ENCODE measurements around the gene SLC35F3. TPM values are rescaled to one million over a fixed set of nuclear protein-coding genes. Genes with fewer than 3 reads are reported as not detected.

Gene SLC35F3
- total RNA-seq, 3 donors from 2014 or later = 0.13 to 1.7 (median 0.76) TPM

DNA sequence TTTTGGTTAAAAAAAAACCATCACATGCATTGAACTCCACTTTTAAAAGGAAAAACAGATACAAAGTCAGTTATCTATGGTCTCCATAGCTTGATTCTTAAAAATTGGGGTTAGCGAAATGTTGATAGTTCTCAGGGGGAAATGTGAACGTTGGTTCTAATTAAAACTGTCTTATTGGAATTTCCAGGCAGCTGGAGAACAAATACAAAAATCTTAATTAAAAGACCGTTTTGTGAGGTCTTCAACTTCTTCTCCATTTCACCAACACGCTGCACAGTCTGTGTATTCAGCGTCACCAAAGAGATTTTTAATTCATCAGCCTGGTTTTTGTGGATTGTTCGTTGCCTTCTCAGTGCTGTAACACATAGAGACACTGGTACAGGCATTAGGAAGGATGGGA is 369.5 kb downstream of the SLC35F3 start:
- DNase-seq (no peak), ATAC-seq (no peak)
- Mint-ChIP-seq H3K27me3 (ENCODE audit: low read depth) (no peaks in the 10 kb centered on the region), H3K36me3 (ENCODE audit: insufficient read depth) (no peaks in the 10 kb centered on the region), H3K4me3 (no peak overlapping the region), H3K4me1 (ENCODE audit: low read depth) (peaks cover 28% of the 10 kb centered on the region), H3K9me3 (no peaks in the 10 kb centered on the region)

DNA sequence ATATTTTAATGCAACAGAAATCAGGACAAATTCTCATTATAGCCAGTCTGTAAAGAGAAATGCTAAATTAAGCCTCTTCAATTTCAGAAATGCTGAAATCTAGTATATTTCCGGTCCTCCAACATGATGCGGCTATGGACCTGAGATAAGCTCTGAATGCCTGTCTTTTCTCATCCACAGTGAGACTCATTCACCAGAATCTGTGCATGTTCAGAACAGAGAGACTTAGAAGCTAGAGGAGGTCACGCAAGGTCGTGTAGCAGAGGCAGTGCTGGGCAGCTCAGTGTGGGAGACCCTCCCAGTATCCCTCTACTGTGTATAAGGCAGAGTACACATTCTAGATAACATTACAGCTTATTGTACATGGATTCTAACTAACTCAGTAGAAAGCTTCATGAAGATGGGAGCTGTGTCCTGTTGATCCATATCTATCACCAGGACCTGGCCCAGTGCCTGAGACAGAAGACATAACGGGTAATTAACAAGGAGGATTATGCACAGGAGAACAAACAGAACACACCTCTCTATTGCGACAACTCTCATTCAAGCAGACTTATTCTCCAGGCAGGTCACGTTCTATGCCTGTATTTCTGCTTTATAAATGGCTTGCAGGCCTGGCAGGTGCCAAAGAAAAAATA is 371.8 kb downstream of the SLC35F3 start:
- no peaks in the 10 kb centered on the region for H3K9me3 Mint-ChIP-seq
- DNase-seq = no peak
- peaks cover 9% of the 10 kb centered on the region for H3K4me1 Mint-ChIP-seq (ENCODE audit: low read depth)
- H3K36me3 Mint-ChIP-seq (ENCODE audit: insufficient read depth) = no peaks in the 10 kb centered on the region
- H3K27me3 Mint-ChIP-seq (ENCODE audit: low read depth) = no peaks in the 10 kb centered on the region
- no peak for ATAC-seq
- H3K4me3 Mint-ChIP-seq = no peak overlapping the region

GRCh38 chr1:234277161-234277868 is 372.8 kb downstream of the SLC35F3 start:
- Mint-ChIP-seq H3K9me3 (no peaks in the 10 kb centered on the region), H3K4me3 (no peak overlapping the region), H3K27me3 (ENCODE audit: low read depth) (no peaks in the 10 kb centered on the region), H3K36me3 (ENCODE audit: insufficient read depth) (no peaks in the 10 kb centered on the region), H3K4me1 (ENCODE audit: low read depth) (peaks cover 2% of the 10 kb centered on the region)
- ATAC-seq (no peak), DNase-seq (no peak)

- Mint-ChIP-seq H3K4me3 (no peak overlapping the region), H3K9me3 (no peaks in the 10 kb centered on the region), H3K4me1 (ENCODE audit: low read depth) (no peaks in the 10 kb centered on the region), H3K36me3 (ENCODE audit: insufficient read depth) (no peaks in the 10 kb centered on the region), H3K27me3 (ENCODE audit: low read depth) (no peaks in the 10 kb centered on the region)
- DNase-seq (no peak), ATAC-seq (no peak)
These were observed 374.5 kb downstream of the SLC35F3 start for GRCh38 chr1:234279021-234279420.

GRCh38 chr1:234280500-234280899 is 376.0 kb downstream of the SLC35F3 start:
- Mint-ChIP-seq H3K27me3 (ENCODE audit: low read depth) (no peaks in the 10 kb centered on the region), H3K4me1 (ENCODE audit: low read depth) (no peaks in the 10 kb centered on the region), H3K9me3 (no peaks in the 10 kb centered on the region), H3K36me3 (ENCODE audit: insufficient read depth) (no peaks in the 10 kb centered on the region), H3K4me3 (no peak overlapping the region)
- no peak for DNase-seq
- no peak for ATAC-seq

DNA sequence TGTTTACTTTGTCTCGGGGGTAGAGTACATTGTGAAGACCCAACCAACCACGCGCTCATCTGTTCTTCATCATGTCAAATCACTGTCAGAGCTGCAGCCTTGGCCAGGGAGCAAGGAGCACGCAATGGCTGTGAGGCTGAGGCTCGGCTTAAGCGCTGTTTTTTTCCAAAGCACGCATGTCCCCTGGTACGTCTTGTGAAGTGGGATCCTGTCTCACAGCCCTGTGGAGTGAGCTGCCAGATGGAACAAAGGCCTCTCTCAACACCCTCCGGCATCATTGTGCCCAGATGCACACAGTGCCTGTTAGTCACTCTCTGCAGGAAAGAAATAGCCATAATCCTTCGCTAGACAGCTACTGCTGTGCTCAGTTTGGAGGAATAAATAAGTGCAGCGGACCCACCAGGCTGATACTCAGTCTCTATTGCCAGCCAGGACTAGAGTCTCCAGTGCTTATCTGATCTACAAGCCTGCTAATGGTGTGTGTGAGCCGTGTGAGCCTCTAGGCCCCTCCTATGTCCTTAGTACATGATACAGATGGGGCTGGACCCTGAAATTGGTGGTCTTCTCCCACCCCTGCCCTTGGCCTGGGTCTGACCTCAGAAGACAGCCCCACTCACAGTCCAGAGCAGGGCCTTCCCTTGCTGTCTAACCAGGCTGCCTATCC is 377.5 kb downstream of the SLC35F3 start:
- Mint-ChIP-seq H3K4me3 (no peak overlapping the region), H3K36me3 (ENCODE audit: insufficient read depth) (no peaks in the 10 kb centered on the region), H3K27me3 (ENCODE audit: low read depth) (no peaks in the 10 kb centered on the region), H3K9me3 (no peaks in the 10 kb centered on the region), H3K4me1 (ENCODE audit: low read depth) (no peaks in the 10 kb centered on the region)
- DNase-seq (no peak), ATAC-seq (no peak)

DNA sequence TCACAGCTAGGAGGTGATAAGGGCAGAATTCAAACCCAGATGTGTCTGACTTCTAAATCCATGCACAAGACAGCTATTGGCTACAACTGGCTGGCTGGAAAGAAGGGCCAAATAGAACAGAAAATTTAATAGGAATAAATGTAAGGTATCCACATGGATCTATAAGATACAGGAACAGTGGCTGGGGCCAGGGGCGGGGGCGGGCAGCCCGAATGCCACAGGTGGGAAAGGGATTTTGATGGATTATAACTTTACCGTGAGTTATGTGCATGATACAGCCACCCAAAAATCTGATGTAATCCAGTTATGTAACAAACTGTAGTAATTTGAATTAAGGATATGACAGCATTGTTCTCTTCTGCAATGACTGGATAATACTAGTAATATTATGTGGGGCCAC is 381.7 kb downstream of the SLC35F3 start:
- Mint-ChIP-seq H3K27me3 (ENCODE audit: low read depth) (peaks cover 2% of the 10 kb centered on the region), H3K36me3 (ENCODE audit: insufficient read depth) (peaks cover 6% of the 10 kb centered on the region), H3K4me1 (ENCODE audit: low read depth) (no peaks in the 10 kb centered on the region), H3K9me3 (peaks cover 9% of the 10 kb centered on the region), H3K4me3 (no peak overlapping the region)
- ATAC-seq (no peak), DNase-seq (no peak)

DNA sequence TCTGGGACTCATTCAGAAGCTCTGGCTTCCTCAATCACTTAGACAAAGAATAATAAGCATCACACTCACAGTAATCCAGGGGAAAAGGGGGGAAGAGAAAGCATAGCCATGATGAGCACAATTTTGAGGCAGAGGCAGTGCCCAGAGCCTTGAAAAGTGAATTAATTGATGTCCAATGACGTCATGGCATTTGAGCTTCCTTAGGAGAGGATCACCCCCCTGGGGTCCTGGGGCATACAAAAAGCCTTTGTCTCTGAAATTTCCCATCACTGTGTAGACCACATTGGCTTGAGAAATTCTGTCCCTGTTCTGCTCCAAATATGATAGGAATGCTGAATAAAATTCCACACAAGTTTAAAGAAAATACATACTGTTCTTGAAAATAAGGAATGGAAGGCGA is 384.5 kb downstream of the SLC35F3 start:
- peaks cover 6% of the 10 kb centered on the region for H3K36me3 Mint-ChIP-seq (ENCODE audit: insufficient read depth)
- no peaks in the 10 kb centered on the region for H3K4me1 Mint-ChIP-seq (ENCODE audit: low read depth)
- peaks cover 9% of the 10 kb centered on the region for H3K9me3 Mint-ChIP-seq
- H3K27me3 Mint-ChIP-seq (ENCODE audit: low read depth) = peaks cover 2% of the 10 kb centered on the region
- no peak for DNase-seq
- no peak overlapping the region for H3K4me3 Mint-ChIP-seq
- no peak for ATAC-seq

DNA sequence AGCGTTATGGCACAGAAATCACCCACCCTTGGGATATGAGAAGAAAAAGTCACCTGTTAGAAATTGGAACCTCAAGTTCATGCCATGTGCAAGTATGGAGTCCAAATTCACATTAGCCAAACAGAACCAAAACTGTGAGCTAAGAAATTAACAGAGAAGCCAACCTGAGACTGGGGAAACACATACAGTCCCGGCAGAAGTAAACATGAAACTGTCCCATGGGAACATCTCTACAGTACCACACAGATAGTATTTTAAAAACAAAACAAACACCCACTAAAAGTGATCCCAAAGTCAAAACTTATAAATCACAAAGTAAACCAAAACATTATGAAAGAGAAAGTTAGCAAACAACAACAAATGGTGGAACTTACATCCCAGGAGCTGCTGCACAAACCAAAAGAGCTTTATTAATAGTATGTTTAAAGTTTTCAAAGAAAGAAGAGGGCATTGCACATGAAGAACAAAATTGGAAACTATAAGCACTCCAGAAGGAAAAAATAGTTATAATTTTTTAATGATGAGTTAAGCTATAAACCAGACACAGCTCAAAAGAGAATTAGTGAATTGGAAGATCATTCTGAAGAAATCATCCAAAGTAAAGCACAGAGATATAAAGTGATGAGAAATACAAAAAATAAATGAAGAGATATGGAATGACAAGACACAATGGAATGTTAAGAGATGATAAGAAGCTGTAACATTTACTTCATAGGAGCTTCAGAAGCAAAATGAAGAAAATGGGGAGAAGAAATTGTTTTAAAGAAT is 385.2 kb downstream of the SLC35F3 start:
- ATAC-seq (no peak), DNase-seq (no peak)
- H3K9me3 Mint-ChIP-seq = peaks cover 9% of the 10 kb centered on the region

GRCh38 chr1:234292011-234292410 is 387.5 kb downstream of the SLC35F3 start:
- Mint-ChIP-seq H3K4me1 (ENCODE audit: low read depth) (no peaks in the 10 kb centered on the region), H3K36me3 (ENCODE audit: insufficient read depth) (peaks cover 6% of the 10 kb centered on the region), H3K9me3 (peaks cover 9% of the 10 kb centered on the region), H3K27me3 (ENCODE audit: low read depth) (peaks cover 2% of the 10 kb centered on the region), H3K4me3 (no peak overlapping the region)
- ATAC-seq (no peak), DNase-seq (no peak)

More for the DNA sequence above, 385.2 kb downstream of the SLC35F3 start:
- Mint-ChIP-seq H3K4me3 (no peak overlapping the region), H3K27me3 (ENCODE audit: low read depth) (peaks cover 2% of the 10 kb centered on the region), H3K36me3 (ENCODE audit: insufficient read depth) (peaks cover 6% of the 10 kb centered on the region), H3K4me1 (ENCODE audit: low read depth) (no peaks in the 10 kb centered on the region)

DNA sequence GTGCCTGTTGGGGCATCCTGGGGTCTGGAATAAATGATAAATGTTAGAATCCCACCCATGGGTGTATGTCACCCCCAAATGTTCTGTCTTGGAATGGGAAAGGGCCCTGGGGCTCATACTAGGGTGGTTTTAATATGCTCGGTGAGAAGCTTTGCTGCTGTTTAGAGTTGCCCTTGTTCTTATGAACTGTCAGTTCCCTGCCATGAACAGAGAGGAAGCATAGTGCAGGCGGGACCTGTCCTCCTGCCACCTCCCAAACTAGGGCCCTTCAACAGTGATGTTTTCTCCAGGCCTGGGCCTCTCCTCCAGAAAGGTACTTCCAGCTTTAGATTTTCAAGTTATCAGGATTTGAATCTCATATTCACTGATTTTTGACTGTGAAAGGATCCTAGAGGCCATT is 388.1 kb downstream of the SLC35F3 start:
- H3K36me3 Mint-ChIP-seq (ENCODE audit: insufficient read depth) = peaks cover 6% of the 10 kb centered on the region
- DNase-seq (no peak), ATAC-seq (no peak)
- H3K4me1 Mint-ChIP-seq (ENCODE audit: low read depth) = no peaks in the 10 kb centered on the region
- no peak overlapping the region for H3K4me3 Mint-ChIP-seq
- H3K27me3 Mint-ChIP-seq (ENCODE audit: low read depth) = peaks cover 2% of the 10 kb centered on the region
- H3K9me3 Mint-ChIP-seq = peaks cover 9% of the 10 kb centered on the region

DNA sequence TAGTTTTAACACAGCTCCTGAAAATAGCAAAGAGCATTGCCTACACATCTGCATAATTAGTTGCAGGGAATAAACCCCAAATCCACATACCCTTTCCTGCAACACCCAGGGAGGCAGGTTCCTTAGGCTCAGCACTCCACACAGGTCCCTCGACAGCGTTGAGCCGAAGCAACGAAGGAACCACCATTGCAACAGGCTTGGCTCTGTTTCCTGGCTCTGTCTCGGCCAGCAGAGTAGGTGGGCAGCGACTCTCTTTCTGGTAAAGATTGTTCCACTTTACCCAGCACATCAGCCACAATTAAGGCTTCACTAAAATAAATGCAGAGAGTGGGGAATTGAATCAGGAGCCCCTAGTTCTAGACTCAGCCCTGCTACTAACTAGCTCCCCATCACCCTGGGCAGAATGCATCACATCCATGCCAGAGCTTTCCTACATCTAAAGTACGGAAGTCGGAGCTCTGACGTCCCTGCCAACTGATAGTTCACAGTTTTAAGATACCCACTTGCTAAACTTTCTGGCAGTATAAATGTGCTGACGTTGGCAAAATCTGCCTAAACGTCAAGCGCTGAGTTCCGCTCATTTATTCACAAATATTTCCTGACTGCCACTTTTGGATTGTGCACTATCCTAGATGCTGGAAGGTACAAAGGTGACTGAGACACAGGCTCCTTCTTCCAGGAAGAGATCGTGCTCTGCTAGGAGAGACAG is 389.8 kb downstream of the SLC35F3 start:
- peaks cover 6% of the 10 kb centered on the region for H3K36me3 Mint-ChIP-seq (ENCODE audit: insufficient read depth)
- ATAC-seq = no peak
- no peak overlapping the region for H3K4me3 Mint-ChIP-seq
- peaks cover 2% of the 10 kb centered on the region for H3K27me3 Mint-ChIP-seq (ENCODE audit: low read depth)
- DNase-seq = no peak
- no peaks in the 10 kb centered on the region for H3K4me1 Mint-ChIP-seq (ENCODE audit: low read depth)
- peaks cover 12% of the 10 kb centered on the region for H3K9me3 Mint-ChIP-seq

- DNase-seq (no peak), ATAC-seq (no peak)
- Mint-ChIP-seq H3K4me3 (no peak overlapping the region), H3K27me3 (ENCODE audit: low read depth) (peaks cover under 1% of the 10 kb centered on the region), H3K36me3 (ENCODE audit: insufficient read depth) (peaks cover under 1% of the 10 kb centered on the region), H3K9me3 (peaks cover 5% of the 10 kb centered on the region), H3K4me1 (ENCODE audit: low read depth) (no peaks in the 10 kb centered on the region)
These were observed 390.6 kb downstream of the SLC35F3 start for GRCh38 chr1:234295068-234295467.

- no peak overlapping the region for H3K4me3 Mint-ChIP-seq
- H3K36me3 Mint-ChIP-seq (ENCODE audit: insufficient read depth) = no peaks in the 10 kb centered on the region
- DNase-seq (no peak), ATAC-seq (no peak)
- no peaks in the 10 kb centered on the region for H3K4me1 Mint-ChIP-seq (ENCODE audit: low read depth)
- peaks cover 3% of the 10 kb centered on the region for H3K9me3 Mint-ChIP-seq
- no peaks in the 10 kb centered on the region for H3K27me3 Mint-ChIP-seq (ENCODE audit: low read depth)
These were observed 391.1 kb downstream of the SLC35F3 start for GRCh38 chr1:234295626-234296025.
